ENCODE measurements around the gene NLRP12.
"Not testable (repeated sequence)": the region's sequence is repeated elsewhere in the genome, so short reads cannot be mapped to it uniquely, and the experiment has no call there.

- TF ChIP-seq, protein P1, sequence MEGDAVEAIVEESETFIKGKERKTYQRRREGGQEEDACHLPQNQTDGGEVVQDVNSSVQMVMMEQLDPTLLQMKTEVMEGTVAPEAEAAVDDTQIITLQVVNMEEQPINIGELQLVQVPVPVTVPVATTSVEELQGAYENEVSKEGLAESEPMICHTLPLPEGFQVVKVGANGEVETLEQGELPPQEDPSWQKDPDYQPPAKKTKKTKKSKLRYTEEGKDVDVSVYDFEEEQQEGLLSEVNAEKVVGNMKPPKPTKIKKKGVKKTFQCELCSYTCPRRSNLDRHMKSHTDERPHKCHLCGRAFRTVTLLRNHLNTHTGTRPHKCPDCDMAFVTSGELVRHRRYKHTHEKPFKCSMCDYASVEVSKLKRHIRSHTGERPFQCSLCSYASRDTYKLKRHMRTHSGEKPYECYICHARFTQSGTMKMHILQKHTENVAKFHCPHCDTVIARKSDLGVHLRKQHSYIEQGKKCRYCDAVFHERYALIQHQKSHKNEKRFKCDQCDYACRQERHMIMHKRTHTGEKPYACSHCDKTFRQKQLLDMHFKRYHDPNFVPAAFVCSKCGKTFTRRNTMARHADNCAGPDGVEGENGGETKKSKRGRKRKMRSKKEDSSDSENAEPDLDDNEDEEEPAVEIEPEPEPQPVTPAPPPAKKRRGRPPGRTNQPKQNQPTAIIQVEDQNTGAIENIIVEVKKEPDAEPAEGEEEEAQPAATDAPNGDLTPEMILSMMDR (IDR thresholded peaks at IDR 0.05) = not testable (repeated sequence)
- not testable (repeated sequence) for TF ChIP-seq POLR2A, POLR2AphosphoS5 (IDR thresholded peaks at IDR 0.05)
Measured at GRCh38 chr19:53781332-53781731, 42.8 kb downstream of the NLRP12 start.
